GM18526 (cell line): ENCODE results near the gene FAM200B.

Source experiments
- POLR2A ChIP-seq: IDR thresholded peaks from 3 replicates; pipeline ENCODE4 v1.6.1; 2011; ENCODE audit not compliant: insufficient read length; ENCODE audit errors: extremely low read depth

Gene FAM200B

DNA sequence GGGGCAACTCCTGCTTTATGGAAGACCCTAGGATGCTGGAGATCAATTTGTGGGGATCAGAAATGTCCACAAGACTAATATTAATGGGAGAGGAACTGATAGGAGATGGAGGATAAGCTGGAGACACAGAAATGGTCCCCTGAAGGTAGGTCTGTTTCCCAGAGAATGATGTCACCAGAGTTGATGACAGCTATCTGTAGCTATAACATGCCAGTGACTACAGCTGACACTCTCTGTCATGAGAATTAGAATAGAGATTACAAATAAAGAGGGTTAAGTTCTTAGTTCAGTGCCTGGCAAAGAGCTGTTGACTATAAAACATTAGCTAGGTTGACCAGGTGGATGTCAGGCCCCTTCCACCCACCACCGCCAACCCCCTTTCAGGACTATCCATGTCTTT, 30.6 kb downstream of the FAM200B start:
- TF ChIP-seq POLR2A, result no peak

DNA sequence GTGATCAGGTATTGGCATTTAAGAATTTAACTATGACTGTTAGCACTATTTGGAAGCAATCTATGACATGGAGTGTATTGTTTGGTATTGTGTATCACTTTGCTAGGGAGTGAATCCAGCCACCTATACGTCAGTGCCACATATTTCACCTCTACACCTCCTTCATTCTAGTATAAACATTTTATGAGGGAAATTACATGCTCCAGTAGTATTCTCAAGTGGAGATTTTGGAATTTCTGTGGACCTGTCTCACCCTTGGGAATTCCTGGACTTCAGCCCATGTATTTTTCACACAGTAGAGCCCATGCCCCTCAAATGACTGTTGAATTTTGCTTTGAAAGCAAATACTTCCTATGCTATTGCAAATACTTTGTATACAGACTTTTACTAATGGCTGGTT, 32.5 kb downstream of the FAM200B start:
- no peak for TF ChIP-seq POLR2A

DNA sequence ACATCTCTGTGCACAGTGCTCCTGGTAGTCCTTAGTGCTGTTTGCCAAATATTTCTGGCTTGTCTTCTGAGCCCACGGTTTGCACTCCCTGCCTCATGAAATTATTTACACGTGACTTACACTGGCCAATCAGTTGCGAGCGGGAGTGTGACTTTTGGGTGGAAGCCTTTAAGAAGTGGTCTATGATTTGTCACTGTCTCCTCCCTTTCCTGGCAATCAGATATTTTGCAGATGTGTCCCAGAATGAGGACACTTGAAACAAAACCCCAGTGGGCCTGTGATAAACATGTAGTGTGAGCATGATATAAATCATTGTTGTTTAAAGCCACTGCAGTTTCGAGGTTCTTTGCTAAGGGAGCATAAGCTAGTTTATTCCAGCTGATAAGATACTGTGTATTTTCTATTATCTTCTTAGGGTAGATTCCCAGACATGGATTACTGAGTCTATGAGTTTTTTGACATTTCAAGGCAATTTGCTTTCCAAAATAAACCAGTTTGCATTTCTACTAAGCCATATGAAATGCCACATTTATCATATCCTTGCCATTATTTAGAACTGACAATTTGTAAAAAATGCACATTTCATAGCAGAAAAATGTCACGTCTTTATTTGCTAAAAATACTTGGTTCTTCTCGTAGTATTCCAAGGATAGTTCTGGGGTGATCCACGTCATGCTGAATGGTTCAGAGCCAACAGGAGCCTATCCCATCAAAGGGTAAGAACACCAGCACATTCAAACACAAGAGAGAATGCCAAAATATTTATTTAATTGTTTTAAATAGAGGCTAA, 33.2 kb downstream of the FAM200B start:
- no peak for TF ChIP-seq POLR2A

DNA sequence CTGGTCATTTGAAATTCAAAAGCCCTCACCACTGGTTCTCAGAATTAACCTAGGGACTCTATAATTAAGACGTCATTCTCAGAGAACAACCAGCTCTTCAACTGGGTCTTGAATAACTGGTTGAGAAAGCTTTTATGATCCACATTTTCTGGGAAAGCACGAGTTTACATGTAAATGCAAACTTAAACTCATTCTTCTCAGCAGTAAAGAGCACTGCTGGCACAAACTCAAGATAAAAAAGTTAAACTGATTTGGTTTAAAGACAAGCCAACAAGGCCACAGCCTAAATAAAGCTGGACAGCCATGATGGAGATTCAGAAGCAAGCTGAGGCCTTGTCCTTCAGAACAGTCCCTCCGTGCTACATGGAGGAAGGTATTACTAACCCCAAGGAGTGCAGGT, 34.5 kb downstream of the FAM200B start:
- no peak for TF ChIP-seq POLR2A

DNA sequence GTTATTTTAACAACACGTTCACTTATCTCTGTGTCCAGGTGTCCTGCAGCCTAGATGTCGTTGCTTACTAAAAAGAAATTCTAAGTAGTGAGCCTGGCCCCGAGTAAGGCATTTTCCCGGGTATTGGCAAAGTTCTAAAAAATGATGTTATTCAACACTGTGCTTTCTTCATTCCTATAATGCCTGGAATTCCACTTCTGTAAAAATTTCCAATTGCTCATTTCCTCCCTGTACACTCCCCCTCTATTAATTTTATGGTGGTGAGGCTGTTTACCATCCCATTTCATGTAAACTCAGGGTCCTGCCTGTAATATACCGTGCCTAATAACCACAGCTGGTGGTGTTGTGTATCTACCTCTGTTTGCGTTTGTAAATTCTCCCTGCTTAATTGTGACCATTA, 35.5 kb downstream of the FAM200B start:
- no peak for TF ChIP-seq POLR2A

DNA sequence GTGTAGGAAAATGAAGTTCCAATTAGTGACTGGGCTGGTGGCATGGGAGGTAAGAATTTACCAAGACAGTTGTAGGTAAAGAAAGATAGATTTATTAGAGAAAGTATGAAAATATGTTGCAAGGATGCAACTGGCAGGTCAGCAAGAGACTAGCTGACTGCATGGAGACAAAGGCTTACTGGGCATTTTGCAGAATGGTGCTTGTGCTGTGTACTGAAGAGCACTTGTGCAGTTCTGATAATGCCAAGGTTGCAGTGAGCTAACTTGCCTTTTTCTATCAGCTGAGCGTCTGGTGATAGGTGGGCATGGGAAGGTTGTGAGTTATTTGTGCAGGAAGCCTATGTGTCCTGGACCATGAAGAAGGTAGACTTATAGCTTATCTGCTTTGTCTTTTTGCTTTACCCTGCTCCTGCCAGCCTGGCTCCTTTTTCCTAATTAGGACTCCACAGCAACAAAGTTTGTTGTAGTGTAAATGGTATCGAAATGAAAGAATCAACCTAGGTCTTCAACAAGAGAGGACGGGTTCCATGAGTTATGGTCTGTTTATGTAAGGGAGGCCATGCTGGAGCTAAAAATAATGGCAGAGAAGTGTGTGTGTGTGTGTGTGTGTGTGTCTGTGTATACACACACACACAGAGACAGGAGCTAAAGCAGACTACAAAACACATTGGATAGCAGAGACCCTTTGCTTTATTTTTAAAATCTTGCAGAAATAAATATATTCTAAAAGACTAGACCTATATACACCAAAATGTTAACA, 36.2 kb downstream of the FAM200B start:
- no peak for TF ChIP-seq POLR2A

DNA sequence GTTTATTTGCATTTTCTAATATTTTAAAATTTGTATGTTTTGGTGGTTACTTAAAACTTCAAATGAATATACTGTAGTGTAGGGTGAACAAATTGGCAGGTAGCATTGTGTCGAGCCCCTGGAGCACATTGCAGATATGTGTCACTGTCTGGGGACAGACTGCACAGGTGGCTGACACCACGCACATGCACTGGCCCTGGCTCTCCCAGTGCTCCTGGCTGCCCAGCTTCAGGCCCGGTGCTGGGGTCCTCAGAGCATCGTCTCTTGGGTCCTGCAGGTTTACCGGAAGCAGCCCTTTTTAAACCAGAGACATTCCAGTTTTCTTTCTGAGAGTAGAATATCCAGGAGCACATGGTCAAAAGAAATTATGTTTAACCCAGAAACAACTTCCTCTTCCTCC, 36.8 kb downstream of the FAM200B start:
- no peak for TF ChIP-seq POLR2A

DNA sequence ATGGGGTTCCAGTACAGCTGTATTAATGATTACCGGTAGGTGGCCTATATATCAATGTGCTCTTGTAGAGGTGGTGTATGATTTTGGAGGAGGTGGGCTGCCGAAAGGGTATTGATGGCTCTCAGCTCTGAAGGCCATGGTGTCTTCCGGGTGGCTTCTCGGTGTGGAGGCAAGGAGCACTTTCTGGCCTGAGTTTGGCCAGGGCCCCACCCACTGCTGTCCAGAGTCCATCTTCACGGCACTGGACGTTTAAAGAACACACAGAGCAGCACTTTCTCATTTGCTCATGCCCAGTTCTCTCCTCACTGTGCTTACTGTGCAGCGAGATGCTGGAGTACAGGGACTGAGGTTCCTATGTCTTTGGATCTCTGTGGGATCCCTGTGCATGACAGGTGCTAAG, 37.3 kb downstream of the FAM200B start:
- TF ChIP-seq POLR2A, result no peak

DNA sequence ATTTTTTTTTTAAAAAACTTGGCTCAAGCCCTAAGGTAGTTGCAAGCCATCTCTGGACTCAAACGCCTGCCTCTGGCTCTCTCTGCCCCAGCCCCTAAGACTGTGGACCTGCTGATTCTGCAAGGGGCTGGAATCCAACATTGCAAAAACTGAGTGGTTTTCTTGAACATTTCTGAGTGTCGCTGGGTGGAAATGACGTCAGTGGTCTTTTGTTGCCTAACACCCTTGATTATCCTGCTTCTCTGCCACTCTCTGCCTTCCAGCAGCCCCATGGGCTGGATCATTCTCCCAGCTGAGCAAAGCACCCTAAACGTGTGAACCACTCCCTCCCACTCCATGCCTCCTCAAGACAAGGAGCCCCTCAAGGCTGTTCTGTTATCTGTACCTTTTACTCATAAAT, 37.9 kb downstream of the FAM200B start:
- no peak for TF ChIP-seq POLR2A

DNA sequence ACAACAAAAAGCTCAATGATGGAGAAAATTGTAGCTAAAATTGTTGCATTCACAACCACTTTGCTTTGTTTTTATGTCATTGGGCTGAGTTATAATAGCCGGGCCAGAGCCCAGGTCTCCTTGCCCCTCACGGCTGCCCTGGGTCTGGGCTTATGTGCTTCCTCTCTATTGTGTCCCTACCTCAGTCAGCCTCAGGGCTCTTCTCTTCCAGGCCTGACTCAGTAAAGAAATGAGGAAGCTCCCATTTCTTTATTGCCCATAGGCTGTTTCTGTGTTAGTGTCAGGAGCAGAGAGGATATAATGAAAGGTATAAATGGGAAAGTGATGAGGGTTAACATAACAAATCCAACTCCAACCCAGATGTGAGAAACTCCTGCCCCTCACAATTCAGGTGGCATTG, 39.2 kb downstream of the FAM200B start:
- TF ChIP-seq POLR2A, result no peak

DNA sequence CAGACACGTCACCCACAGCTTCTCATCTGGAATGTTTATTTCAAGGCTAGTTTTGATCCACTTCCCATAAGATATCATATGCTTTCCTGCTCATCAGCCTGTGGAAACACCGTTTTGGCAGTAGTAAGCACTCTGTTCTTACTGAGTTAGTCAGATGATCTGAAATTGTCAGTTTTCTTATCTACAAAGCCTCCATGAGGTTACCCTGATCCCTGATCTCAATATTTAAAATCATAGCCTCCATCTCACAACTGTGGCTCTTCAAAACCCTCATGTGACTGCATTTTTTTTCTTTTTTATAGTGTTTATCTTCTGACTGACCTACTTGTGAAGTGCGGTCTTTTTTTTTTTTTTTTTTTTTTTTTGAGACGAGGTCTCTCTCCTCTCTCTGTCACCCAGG, 44.0 kb downstream of the FAM200B start:
- no peak for TF ChIP-seq POLR2A

DNA sequence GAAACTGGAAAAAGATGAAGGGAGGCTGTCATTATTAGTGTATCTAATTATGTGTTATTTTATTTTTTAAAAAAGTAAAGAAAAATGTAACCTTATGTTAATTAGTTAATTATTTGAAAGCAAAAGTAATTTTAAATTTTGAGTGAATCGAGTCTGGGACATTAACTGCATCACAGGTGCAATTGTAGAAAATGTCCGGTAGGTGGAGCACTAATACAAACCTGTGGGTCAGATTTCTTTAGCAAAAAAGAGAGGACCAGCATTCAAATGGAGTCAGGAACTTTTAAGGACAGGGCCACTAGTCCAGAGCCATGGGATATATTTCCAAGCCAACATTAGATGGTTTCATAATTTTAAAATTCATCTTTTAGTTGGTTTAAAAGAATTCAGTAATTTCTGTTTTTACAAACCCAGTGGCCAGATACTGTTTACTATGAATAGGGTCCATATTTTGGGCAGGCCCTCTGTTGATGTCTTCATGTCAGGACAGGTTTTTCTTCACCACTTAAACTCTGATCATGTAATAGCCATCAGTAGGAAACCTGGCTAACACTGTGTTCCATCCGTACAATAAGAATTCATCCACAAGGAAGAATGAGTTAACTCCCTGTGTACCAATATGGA, 48.4 kb downstream of the FAM200B start:
- TF ChIP-seq POLR2A, result no peak

DNA sequence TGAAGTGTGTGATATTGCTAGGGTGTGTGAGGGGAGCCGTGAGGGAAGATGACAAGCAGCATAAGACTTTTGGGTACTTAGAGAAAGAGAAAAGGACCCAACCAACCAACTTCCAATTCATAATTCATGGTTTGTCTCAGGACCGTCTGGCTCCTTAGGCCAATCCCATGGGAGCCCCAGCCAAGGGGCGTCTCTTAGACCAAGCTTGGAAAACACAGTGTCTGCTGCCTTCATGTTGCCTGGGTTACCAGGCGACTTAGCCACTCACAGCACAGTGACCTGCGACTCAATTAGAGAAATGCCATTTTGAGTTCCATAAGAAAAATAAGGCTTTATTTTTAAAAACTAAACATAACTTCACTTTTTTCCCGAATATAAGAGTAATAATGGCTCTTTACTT, 53.9 kb downstream of the FAM200B start:
- no peak for TF ChIP-seq POLR2A

DNA sequence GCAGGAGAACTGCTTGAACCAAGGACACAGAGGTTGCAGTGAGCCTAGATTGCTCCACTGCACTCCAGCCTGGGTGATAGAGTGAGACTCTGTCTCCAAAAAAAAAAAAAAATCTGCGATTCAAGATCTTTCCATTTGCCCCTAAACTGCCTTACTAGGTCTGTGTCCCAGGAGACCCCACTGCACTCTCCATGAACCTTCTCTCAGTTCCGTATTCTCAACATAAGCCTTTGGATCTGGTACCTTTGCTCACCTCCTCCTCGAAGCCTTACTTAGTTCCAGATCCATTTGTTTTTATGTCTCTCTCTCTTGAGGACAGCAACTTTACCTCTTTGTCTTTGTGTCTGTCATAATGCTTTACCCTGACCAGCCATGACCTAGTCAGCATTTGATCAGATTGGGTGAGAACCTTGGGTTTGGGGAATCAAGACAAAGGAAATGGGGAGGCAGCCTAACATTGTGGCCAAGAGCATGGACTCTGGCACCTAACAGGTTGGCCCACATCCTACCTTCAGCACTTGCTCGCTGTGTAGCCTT, 55.0 kb downstream of the FAM200B start:
- no peak for TF ChIP-seq POLR2A

DNA sequence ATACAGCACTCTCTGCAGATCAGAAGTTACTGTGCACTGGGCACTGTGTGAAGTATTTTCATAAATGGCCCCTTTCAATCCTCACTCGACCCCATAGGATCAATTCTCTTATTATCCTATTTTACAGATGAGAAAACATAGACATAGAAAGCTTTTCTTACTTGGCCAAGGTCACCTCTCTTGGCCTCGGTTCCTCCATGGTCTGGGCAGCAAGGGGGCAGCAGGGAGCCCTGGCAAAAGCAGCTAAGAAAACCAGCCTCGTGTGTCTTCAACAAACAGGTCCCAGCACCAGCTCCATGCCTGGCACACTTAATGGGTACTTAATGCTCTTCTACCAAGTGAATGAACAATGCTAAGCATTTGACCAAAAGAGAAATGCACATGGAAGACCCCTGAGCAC, 55.6 kb downstream of the FAM200B start:
- no peak for TF ChIP-seq POLR2A

DNA sequence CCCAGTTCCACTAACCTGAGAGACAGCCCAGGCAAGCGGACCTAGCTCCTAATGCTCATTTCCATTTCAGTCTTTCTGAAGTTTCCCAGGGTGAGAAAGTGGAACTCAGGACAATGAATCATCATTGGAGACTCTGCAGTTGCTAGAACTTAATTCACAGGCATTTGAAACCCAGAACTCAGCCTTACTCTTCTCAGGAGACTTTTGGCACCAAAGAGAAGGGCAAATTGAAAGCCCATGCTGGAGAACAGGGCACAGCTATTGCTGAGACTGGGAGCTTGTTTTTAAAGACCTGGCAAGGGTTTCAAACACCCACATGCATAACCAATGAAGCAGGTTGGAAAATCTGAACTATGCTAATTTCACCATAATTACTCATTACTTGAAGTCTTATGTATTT, 57.2 kb downstream of the FAM200B start:
- TF ChIP-seq POLR2A, result no peak
